GM21717 (cell line): ENCODE measurements around the gene COL12A1.

ENCODE experiments used
- ATAC-seq: cut with Tn5 transposase; IDR thresholded peaks from one replicate; pipeline ENCODE4 v1.9.1; 2021; ENCODE audit warnings: mild to moderate bottlenecking, moderate library complexity; ENCODE audit not compliant: unreplicated experiment

The COL12A1 gene

DNA sequence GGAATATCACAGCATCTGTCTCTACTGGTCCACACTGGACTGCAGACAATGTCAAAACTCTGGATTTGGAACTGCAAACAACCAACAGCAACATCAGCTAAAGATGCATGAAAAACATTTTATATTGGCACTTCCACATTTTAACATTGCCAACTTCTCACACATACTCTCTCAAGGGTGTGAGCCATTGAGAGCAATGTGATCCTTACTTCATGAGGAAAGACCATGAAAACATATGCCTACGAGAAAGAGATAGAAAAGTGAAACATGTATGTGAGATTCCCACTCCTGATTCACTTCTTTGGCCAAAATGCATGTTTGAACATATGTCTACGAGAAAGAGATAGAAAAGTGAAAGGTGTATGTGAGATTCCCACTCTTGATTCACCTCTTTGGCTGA, 99.4 kb downstream of the COL12A1 start:
- no peak for ATAC-seq

DNA sequence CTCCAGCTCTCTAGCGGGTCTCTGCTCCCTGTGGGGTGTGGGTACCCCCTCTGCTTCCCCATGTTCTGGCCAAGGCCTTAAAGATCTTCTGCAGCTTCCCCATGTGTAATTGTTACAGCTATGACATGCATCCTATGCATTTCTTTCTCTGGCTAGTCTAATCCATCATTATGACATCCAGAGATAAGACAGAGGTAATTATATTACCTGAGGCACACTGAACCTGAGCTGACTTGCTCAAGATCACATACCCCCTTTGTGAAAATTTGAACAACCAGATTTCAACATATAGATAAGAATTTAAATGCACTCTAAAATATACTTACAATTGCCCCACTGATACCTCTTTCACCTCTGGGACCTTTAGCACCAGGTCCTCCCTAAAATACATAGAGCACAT, 102.4 kb downstream of the COL12A1 start:
- no peak for ATAC-seq

DNA sequence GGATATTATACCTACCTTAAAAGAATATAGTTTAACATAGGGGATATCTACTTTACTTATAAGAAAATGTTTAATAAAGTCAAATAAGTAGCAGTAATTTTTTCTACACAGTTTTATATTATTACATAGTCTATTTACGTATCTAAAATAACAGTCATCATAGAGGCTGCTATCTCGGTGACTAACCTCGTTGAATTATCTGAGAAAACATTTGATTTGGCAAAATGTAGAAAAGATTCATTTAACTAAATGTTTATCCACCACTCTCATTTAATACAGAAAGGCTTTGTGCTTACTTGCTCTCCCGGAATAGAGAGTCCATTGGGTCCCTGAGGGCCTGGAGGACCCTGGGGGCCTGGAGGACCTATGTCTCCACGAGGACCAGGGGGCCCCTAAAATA, 103.6 kb downstream of the COL12A1 start:
- no peak for ATAC-seq

DNA sequence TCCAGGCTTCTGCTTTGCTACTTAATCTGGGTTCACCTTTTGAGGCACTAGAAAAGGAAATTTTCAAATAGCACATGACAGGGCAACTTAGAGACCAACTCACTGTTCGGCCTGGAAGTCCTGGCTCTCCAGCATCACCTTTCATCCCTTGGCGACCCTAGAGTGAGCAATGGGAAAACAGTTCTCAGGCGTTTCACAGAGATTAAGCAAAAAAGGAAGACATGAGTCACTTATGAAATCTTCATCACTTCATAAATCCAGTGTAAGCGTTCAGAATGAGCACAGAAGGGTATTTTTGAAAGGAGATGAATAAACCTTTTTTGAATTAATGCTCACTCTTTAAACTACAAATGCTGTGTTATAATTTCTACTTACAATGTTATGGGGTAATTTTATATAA, 104.0 kb downstream of the COL12A1 start:
- ATAC-seq = no peak

DNA sequence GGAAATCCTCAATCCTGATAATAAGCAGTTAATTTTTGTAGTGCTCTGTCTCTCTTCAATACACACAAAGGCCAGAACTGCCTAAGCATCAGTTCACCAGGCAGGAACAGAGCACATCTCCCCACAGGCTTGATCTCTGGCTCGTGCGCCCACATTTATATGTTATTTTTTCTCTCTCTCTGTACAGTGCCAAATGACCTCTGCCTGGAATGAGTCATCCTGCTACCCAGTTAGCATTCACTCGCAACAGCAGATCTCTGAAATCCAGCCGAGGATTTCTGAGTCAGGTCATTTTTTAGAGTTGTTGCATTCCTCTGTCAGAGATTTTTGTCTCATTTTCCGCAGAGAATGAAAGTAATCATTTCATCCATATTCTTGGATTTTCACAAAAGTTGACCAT, 107.1 kb downstream of the COL12A1 start:
- no peak for ATAC-seq

DNA sequence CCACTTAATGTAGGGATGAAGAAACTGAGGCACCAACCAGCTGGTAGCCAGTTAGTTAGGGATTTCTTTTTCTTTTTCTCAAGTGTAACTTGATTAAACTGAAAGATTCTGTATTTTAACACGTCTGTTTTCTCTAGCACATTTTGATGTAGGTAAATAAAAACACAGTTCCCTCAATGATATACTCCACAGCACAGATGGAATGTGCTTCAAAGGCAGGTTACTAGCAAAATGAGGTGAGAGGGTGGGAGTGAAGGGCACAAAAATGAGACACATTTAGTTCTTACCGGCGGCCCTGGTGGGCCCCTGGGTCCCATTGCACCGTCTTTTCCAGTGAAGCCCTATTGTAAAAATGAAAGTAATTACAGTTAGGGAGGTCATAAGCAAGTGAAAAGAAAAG, 108.9 kb downstream of the COL12A1 start:
- ATAC-seq = no peak

DNA sequence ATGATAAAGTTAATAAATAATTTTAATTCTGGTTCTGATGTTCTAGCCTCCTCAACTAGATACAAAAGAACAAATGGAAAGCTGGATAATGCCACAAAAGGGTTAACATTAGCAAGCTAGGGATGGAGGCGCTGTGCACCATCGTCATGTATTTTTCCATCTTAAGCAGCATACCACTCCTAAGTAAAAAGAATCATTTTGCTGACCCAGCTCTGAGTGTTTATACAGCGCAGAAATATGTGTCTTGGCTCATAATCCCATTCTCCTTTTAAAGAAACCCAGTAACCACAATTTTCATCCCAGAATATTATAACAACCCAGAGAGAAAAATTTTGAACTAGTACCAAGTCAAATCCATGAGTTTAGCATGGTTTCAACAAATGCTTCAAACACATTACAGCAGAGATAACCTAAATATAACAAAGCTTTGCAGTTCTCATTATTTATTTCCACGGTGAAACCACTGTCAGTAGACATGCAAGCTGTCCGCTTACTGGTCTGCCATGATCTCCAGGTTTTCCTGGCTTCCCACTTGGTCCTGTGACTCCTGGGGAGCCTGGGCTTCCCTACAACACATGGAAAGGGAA, 111.1 kb downstream of the COL12A1 start:
- no peak for ATAC-seq

DNA sequence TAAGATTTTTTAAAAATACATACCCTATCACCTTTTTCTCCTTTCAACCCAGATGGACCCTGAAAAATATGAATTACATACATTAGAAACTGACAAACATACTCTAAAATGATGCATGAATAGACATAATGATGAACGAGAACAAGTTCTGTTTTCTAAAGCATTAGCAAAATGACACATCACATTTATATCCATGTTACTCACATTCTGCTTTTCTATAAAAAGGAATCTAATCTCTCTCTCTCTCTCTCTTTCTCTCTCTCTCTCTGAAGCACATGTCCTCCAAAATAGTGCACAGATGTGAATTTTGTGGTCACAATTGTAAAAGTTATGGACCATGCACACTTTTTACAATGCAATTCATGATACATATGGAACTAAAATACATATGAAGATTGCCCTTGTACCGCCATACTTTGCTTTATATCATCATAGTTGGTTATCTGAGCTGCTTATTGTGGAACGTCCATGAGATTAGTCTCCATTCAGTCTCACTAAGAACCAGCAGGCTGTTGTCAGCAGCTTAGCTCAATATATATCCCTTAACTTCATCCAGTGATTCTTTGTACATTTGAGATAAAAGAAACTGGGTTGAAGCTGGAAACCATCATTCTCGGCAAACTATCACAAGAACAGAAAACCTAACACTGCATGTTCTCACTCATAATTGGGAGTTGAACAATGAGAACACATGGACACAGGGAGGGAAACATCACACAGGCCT, 114.2 kb downstream of the COL12A1 start:
- ATAC-seq = no peak

DNA sequence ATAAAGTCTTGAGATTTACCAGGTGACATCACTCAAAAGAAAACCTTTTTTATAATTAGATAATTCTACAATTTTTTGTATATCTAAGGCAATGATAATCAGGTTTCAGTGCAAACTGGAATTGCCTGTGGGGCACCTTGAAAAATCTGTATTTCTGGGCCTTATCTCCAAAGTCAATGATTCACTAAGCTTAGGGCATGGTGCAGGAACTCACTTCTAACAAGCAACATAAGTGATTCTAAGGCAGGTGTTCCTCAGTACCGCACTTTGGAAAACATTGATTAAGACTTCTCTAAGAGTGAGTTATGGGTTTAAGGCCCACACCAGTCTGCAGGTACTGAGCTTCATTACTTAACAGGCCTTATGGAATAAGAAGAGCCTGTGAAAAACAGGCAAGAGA, 115.3 kb downstream of the COL12A1 start:
- ATAC-seq = no peak

DNA sequence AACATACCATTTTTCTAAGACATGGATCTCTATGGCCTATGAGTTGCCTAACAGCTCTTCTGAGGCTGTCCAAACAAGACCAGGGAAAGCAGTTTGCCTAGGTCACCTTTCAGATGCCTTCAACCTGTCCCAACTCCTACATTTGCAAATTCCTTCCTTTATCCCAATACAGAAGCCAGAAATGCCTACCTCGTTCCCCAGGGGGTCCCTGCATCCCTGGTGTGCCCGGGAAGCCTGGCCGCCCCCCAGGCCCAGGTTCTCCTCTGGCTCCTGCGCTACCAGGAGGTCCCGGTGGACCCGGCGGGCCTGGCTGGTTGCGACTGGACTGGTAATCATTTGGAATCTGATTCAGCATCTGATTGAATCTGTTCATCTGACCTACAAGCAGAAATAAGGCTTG, 115.9 kb downstream of the COL12A1 start:
- no peak for ATAC-seq

DNA sequence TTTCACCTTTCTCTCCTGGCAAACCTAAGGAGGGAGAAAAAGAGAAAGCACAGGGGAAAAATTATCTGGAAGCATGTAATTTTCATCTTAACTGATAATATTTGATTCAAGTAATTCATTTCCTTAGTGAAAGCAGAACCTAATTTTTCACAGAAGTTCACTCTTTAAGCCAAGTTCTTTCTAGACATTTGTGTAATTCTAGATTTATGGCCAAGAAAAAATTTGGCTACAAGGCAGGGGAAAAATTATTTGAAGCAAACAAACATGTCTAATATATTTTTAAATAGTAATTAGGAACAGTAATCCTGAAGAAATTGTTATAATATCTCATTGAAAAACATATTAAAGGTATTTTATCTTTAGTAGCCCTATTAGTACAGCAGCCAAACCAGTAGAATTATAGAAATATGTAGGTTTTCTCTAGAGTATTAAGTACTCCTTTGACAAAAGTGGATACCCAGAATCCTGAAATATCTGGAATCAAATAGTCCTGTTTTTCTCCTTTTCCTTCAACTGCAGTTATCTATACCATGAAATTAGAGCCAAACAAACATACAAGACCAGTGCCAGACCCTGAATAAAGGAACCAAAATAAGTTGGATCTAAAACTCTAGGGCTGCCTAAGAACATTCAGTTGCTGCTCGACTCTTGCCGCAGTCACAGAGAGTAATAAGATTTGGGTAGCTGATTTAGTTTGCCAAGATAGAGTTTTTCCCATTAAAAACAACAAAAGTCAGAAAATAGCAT, 116.5 kb downstream of the COL12A1 start:
- no peak for ATAC-seq

DNA sequence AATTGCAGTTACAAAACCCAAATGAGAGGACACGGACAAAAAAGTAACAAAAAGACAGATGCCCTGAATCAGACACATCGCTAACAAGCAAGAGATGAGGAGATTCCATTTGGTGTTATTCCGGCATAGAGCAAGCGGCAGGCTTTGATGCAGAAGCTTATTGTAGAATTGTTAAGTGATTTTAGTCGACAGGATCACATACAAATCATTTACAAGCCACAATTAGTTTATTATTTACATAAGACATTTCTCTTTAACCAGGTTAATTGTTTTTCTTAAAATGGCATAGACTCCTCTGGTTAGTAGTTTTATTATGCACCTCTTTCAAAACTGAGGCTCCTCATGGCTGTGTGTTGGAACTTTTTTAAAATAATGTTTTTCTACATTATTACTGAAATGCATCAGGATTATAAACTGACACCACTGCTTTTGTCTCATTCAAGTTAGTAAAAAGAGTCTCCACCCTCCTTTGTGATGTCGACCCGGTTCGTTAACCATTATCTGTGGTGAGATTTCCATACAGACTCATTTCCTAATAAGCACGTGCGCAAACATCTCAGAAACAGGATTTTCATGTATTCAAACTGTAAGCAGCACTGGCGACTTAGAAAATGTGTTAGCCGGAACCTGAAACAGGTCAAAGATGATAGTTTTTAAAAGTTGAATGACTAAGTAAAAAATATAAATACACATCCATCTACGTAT, 119.8 kb downstream of the COL12A1 start:
- ATAC-seq = no peak

DNA sequence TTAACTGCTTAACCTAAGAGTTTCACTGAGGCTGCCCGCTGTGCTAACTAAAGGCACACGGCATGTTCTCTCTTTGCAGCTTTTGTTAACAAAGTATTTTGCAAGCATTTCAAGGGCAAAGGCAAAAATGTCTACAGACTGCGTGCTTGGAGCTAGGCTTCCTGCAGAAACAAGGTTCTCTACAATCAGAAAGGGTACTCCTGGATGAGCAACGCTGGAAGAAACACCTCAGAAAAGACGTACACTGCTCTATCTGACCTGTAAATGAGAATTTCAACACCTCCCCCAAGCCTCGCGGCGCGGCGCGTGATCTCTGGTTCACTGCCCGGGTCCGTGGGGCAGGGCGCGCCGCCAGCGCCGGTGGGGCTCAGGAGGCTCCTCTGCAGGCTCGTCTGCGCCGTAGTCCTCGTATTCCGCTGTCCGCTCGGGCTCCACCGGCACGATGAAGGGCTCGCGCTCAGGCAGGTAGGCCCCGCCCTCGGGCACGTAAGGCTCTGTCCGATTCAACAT, 120.9 kb downstream of the COL12A1 start:
- no peak for ATAC-seq

DNA sequence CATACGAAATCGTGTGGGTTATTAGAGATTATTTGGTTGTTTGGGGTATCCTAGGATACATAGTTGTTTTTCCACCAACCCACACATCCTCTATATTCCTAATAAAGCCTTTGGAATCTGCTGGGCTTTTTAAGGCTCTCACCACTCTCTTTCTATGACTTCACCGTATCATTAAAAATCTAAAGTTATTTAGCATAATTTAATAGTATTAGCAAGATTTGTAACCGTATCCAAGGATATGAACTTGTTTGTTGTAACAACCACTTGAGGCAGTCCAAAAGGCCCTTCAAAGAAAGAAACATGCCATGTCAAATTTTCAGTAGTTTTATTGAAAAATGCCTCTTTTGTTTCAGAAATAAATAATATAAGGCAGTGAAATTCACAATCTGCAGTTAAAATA, 121.8 kb downstream of the COL12A1 start:
- no peak for ATAC-seq

DNA sequence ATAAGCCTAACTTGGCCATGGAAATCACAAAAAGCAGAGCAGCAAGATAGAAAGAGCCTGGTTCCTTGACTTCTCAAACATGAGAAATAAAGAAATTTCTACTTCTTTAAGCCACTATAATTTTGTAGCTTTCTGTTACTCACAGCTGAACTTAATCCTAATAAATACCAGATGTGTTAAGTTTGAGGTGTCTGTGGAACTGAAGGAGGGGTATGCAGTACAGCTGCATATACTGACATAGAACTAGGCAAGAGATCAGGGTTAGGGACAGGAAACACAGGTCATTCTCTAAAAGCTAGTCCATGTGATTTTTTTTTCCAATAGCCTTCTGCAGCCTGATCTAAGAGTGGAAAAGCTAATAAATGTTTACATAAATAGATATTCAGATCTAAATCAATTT, 123.9 kb downstream of the COL12A1 start:
- ATAC-seq = no peak

DNA sequence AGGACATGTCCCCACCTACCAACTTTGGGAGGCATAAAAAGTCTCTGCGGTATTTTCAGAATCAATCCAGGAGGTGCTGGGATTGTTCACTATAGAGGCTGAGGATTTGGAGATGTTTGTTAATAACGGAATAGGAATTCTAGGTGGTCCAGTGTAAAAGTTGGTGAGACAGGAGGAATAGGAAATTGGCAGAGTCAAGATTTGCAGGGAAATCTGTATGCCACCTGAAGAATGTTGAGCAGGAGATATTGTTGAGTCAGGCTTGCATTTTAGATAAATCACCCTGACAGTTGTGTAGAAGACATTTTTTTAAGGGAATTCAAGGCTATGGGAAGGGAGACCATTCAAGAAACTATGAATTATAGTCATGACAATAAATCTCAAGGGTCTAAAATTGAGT, 124.8 kb downstream of the COL12A1 start:
- no peak for ATAC-seq

DNA sequence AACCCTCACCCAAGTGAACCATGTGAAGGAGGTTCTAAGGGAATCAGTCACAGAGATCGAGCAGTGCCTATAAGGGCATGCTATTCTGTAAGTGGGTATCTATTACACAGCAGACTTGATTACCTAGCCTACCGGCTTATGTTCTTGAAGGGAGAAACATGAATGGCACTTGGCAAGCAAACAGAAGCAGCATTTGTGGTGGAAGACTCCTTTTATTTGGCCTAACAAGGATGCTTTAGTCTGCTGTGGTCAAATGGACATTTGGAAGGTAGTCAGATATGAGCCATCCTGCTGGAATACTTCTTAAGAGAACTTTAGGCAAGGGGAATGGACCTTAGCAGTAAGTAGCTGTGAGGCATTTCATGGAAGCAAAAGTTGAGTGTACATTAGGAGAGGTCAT, 126.3 kb downstream of the COL12A1 start:
- no peak for ATAC-seq

DNA sequence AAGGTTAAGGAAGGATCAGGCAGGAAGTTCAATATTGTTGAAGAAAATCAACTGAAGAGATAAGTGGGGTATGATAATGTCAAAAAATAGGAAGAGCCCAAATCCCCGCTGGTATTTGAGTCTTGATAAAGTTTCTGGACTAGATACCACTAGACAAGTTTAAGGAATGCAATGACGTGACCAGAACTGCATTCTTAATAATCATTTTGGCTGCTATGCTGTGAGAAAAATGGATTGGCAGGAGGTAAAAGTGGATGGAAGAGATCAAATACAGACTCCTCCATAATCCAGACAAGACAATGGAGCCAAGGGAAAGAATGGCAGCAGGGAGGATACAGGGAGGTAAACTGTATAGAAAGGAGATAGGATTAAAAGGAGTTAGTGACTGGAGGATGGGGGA, 128.2 kb downstream of the COL12A1 start:
- no peak for ATAC-seq

DNA sequence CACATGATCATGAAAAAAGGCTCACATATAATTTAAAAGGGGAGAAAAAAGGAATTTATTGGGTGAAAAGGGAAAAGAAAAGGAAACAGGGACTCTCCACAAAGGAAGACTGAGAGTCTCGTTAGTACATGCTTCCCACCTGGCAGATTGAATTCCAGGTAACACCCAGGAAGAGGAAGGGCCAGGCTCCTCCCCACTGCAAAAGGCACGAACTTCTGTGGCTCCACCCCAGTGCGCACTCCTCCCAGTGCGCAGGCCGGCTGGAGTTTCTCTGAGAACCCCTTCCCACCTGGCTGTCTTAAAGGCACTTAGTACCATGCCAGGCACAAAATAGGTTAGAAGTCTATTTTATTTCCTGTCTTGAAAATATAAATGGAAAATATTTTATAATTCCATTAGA, 129.8 kb downstream of the COL12A1 start:
- no peak for ATAC-seq

DNA sequence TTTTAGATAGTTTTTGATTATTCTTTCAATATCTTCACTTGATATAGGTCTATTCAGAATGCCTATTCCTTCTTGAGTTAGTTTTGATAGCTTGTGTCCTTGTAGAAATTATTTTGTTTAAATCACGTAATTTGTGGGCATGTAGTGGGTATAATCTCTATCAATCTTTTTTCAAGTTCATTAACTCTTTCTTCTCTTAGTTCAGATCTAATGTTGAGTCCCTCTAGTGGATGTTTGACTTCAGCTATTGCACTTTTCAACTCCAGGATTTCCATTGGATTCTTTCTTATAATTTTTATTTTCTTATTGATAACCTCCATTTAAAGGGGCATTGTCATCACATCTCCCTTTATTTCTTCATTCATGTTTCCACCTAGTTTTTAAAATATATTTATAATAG, 135.6 kb downstream of the COL12A1 start:
- no peak for ATAC-seq

DNA sequence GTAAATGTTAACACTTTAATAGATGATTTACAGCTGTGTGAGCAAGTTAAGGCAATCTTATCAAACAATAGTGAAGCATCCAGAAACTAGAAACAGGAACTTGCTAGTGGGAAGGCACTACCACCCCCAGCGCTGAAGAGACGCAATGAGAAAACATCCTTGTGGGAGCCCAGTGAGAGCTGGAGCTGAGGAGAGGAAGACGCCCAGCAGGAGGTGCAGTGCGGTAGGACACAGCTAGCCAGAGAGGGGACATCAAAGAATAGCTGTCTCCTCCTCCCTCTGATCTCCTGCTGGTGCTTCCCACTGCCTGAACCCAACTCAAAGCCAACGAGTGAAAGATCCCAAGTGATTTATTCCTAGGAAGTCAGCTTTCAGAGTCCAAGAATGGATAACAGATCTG, 140.3 kb downstream of the COL12A1 start:
- no peak for ATAC-seq

DNA sequence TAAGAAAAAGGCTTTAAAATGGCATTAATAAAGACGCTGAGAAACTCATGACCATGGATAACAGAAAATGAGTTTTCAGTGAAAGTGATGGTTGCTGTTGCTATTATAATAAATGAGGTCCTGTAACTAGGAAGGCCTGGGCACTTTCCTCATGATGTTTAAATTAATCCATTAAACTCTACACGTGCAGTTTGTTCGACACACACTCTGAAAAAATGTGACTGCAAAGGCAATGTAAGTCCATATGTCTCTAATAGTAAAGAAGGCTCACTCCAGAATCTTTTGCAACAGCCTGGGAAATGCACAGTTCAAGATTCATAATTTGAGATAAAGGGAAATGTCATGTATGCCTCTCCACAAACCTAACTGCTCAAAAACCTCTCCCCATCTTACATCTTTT, 153.4 kb downstream of the COL12A1 start:
- ATAC-seq = no peak
